Stimulated activated naive CD8-positive, alpha-beta T cell treated with anti-CD3 and anti-CD28 coated beads, Interleukin-15, Interleukin-2, amounts not matched to agents 100 ng/mL and 50 ng/mL, for 24 hours (primary cell): ENCODE measurements around the gene MZT2A.
A peak's percentile ranks its signal among the peaks of the same experiment; 100 is the strongest.
"Not testable (repeated sequence)": the region's sequence is repeated elsewhere in the genome, so short reads cannot be mapped to it uniquely, and the experiment has no call there.

ENCODE experiments used
- H3K27ac Mint-ChIP-seq: one replicate; pipeline ENCODE4 v1.8.0; 2021; ENCODE audit warnings: mild to moderate bottlenecking, mixed read lengths
- H3K27me3 Mint-ChIP-seq: one replicate; pipeline ENCODE4 v1.8.0; 2021; ENCODE audit warnings: mixed read lengths
- H3K36me3 Mint-ChIP-seq: one replicate; pipeline ENCODE4 v1.8.0; 2021; ENCODE audit warnings: low read depth, mixed read lengths
- H3K4me1 Mint-ChIP-seq: one replicate; pipeline ENCODE4 v1.8.0; 2021; ENCODE audit warnings: low read depth, mixed read lengths
- H3K4me3 Mint-ChIP-seq: one replicate; pipeline ENCODE4 v1.8.0; 2021; ENCODE audit warnings: mild to moderate bottlenecking, mixed read lengths
- H3K9me3 Mint-ChIP-seq: one replicate; pipeline ENCODE4 v1.8.0; 2021; ENCODE audit warnings: mixed read lengths

The MZT2A gene

GRCh38 chr2:131511969-131512870 lies 20.0 kb upstream of the MZT2A start:
- H3K4me3 Mint-ChIP-seq, H3K27me3 Mint-ChIP-seq, H3K9me3 Mint-ChIP-seq, H3K27ac Mint-ChIP-seq: not testable (repeated sequence)
- peaks cover 24% of the 10 kb centered on the region for H3K36me3 Mint-ChIP-seq
- peaks cover 11% of the 10 kb centered on the region for H3K4me1 Mint-ChIP-seq

GRCh38 chr2:131511291-131511968 lies 19.2 kb upstream of the MZT2A start:
- H3K9me3 Mint-ChIP-seq, H3K27me3 Mint-ChIP-seq, H3K27ac Mint-ChIP-seq, H3K4me3 Mint-ChIP-seq: not testable (repeated sequence)
- Mint-ChIP-seq H3K4me1 (peaks cover 11% of the 10 kb centered on the region), H3K36me3 (peaks cover 22% of the 10 kb centered on the region)

DNA sequence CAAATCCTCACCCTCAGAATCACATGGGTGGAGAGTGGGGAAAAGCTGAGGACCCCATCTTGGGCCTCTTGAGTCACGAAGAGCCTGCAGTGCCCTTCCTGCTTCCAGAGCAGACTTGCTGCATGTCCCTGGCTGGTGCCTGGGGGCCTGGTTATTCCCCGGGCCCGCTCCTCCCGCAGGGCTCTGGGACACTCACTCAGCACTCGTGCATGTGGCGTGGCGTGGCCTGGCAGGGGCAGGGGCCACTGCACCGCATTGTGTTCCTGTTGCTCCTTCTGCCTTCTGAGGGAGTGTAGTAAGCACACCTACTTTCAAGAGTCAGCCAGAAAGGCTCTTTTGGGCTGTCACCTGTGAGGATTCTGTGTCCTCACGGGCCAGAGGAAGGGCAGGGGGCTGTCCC lies 17.4 kb upstream of the MZT2A start:
- Mint-ChIP-seq H3K27me3 (no peaks in the 10 kb centered on the region), H3K4me1 (peaks cover 11% of the 10 kb centered on the region), H3K9me3 (no peaks in the 10 kb centered on the region), H3K36me3 (peaks cover 29% of the 10 kb centered on the region), H3K27ac (no peak overlapping the region), H3K4me3 (no peak overlapping the region)

DNA sequence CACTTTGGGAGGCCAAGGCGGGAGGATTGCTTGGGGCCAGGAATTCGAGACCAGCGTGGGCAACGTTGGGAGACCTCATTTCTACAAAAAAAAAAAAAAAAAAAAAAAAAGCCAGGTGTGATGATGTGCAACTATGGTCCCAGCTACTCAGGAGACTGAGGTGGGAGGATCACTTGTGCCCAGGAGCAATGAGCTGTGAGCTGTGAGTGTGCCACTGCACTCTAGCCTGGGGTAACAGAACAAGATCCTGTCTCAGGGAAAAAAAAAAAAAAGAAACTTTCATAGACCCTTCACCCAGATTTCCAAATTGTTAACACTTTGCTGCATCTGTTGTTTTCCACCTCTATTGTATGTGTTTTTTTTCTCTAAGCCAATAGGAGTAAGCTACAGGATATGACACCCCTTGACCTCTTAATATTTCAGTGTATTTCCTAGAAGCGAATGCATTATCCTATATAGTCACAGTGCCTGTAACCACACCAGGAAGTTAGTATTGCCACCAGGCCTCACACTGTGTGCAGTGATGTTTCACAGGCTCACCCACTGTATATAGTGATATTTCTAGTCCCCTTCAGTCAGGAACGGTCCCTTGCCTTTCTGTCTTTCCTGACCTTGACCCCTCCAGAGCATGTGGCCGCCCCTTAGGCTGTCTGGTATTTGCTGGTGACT lies 12.0 kb upstream of the MZT2A start:
- H3K27me3 Mint-ChIP-seq, H3K9me3 Mint-ChIP-seq, H3K4me3 Mint-ChIP-seq, H3K4me1 Mint-ChIP-seq: not testable (repeated sequence)
- H3K36me3 Mint-ChIP-seq = peaks cover 31% of the 10 kb centered on the region
- peak overlapping the region; percentile 57 for H3K27ac Mint-ChIP-seq

- peaks cover 30% of the 10 kb centered on the region for H3K36me3 Mint-ChIP-seq
- not testable (repeated sequence) for H3K9me3 Mint-ChIP-seq, H3K27me3 Mint-ChIP-seq, H3K4me3 Mint-ChIP-seq, H3K4me1 Mint-ChIP-seq
- H3K27ac Mint-ChIP-seq = peak overlapping the region; percentile 57
These were observed 11.4 kb upstream of the MZT2A start for GRCh38 chr2:131503587-131503986.

- H3K27ac Mint-ChIP-seq = peak overlapping the region; percentile 57
- H3K4me1 Mint-ChIP-seq = peaks cover 26% of the 10 kb centered on the region
- H3K4me3 Mint-ChIP-seq = peak overlapping the region; percentile 6
- not testable (repeated sequence) for H3K9me3 Mint-ChIP-seq, H3K27me3 Mint-ChIP-seq
- peaks cover 16% of the 10 kb centered on the region for H3K36me3 Mint-ChIP-seq
These were observed 6.2 kb upstream of the MZT2A start for GRCh38 chr2:131498321-131498973.

DNA sequence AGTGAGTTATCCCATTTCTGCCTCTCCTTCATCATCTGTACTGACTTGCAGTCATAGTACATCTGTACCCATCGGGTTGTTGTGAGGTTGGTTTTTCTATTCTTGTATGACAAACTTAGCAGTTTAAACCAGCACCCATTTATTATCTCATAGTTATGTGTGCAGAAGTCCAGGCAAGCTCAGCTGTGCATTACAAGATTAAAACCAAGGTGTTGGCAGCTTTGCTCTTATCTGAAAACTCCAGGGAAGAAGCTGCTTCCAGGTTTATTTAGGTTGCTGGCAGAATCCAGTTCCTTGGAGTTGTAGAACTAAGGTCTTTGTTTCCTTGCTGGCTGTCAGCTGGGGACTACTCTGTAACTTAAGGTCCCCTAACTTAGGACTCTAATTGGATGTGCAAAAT lies 3.3 kb upstream of the MZT2A start:
- H3K4me1 Mint-ChIP-seq = peaks cover 31% of the 10 kb centered on the region
- peaks cover 22% of the 10 kb centered on the region for H3K36me3 Mint-ChIP-seq
- not testable (repeated sequence) for H3K27ac Mint-ChIP-seq

GRCh38 chr2:131493199-131493968 lies 1.2 kb upstream of the MZT2A start:
- Mint-ChIP-seq H3K9me3 (no peaks in the 10 kb centered on the region), H3K27ac (peak overlapping the region; percentile 94), H3K4me3 (peak overlapping the region; percentile 97), H3K36me3 (peaks cover 20% of the 10 kb centered on the region), H3K4me1 (peaks cover 34% of the 10 kb centered on the region), H3K27me3 (no peaks in the 10 kb centered on the region)

More for the DNA sequence above, 3.3 kb upstream of the MZT2A start:
- not testable (repeated sequence) for H3K9me3 Mint-ChIP-seq, H3K27me3 Mint-ChIP-seq
- peak overlapping the region; percentile 47 for H3K4me3 Mint-ChIP-seq

- H3K4me1 Mint-ChIP-seq = peaks cover 27% of the 10 kb centered on the region
These were observed 411 bp upstream of the MZT2A start for GRCh38 chr2:131492418-131493198.

DNA sequence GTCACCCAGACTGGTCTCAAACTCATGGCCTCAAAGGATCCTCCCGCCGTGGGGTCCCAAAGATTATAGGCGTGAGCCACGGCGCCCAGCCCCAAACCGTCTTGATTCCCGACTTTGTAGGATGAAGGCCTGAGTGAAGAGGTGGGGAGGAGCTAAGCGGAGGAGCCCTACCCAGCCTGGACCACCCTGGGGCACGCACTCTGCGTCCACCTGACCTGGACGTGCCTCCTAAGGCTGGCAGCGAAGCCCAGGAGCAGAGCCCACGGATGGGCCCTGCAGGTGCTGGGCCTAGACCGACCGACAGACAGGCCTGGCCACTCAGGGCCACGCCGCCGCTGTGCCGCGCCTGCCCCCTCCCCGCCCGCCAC lies 744 bp downstream of the MZT2A start:
- H3K36me3 Mint-ChIP-seq, H3K27me3 Mint-ChIP-seq, H3K9me3 Mint-ChIP-seq: not testable (repeated sequence)
- H3K4me3 Mint-ChIP-seq = peak overlapping the region; percentile 90
- H3K4me1 Mint-ChIP-seq = peaks cover 27% of the 10 kb centered on the region
- H3K27ac Mint-ChIP-seq = peak overlapping the region; percentile 94

More at GRCh38 chr2:131492418-131493198, 411 bp upstream of the MZT2A start:
- peak overlapping the region; percentile 94 for H3K27ac Mint-ChIP-seq
- H3K4me3 Mint-ChIP-seq = peak overlapping the region; percentile 97
- H3K9me3 Mint-ChIP-seq = no peaks in the 10 kb centered on the region
- peaks cover 14% of the 10 kb centered on the region for H3K36me3 Mint-ChIP-seq
- no peaks in the 10 kb centered on the region for H3K27me3 Mint-ChIP-seq

GRCh38 chr2:131490616-131491468 lies 1.4 kb downstream of the MZT2A start:
- Mint-ChIP-seq H3K4me1 (peaks cover 27% of the 10 kb centered on the region), H3K4me3 (peak overlapping the region; percentile 90), H3K27ac (peak overlapping the region; percentile 94)
- H3K9me3 Mint-ChIP-seq, H3K36me3 Mint-ChIP-seq, H3K27me3 Mint-ChIP-seq: not testable (repeated sequence)

- Mint-ChIP-seq H3K9me3 (no peaks in the 10 kb centered on the region), H3K4me3 (no peak overlapping the region), H3K36me3 (peaks cover 8% of the 10 kb centered on the region), H3K27ac (peak overlapping the region; percentile 31), H3K27me3 (no peaks in the 10 kb centered on the region), H3K4me1 (peaks cover 13% of the 10 kb centered on the region)
These were observed 3.6 kb downstream of the MZT2A start for GRCh38 chr2:131488306-131489205.
